ENCODE results near the gene SYS1.
"Not testable (repeated sequence)": the region's sequence is repeated elsewhere in the genome, so short reads cannot be mapped to it uniquely, and the experiment has no call there.

The SYS1 gene

GRCh38 chr20:45340236-45340847 lies 22.6 kb upstream of the SYS1 start:
- no peak for DNase-seq

- no peak for DNase-seq
These were observed 22.0 kb upstream of the SYS1 start for GRCh38 chr20:45340951-45341350.

- DNase-seq, result no peak
These were observed 21.4 kb upstream of the SYS1 start for GRCh38 chr20:45341579-45341938.

GRCh38 chr20:45341939-45342854 lies 20.8 kb upstream of the SYS1 start:
- no peak for DNase-seq

GRCh38 chr20:45342855-45343531 lies 20.0 kb upstream of the SYS1 start:
- no peak for DNase-seq

- no peak for DNase-seq
These were observed 19.3 kb upstream of the SYS1 start for GRCh38 chr20:45343532-45344167.

- DNase-seq, result no peak
These were observed 18.6 kb upstream of the SYS1 start for GRCh38 chr20:45344168-45344860.

GRCh38 chr20:45345104-45345936 lies 17.6 kb upstream of the SYS1 start:
- no peak for DNase-seq

GRCh38 chr20:45346291-45346718 lies 16.7 kb upstream of the SYS1 start:
- no peak for DNase-seq

- no peak for DNase-seq
These were observed 16.1 kb upstream of the SYS1 start for GRCh38 chr20:45346851-45347250.

GRCh38 chr20:45347297-45347935 lies 15.5 kb upstream of the SYS1 start:
- no peak for DNase-seq

- DNase-seq, result no peak
These were observed 14.8 kb upstream of the SYS1 start, which contains the start of gene SDC4 for GRCh38 chr20:45347936-45348778. TSS of gene SDC4 (minus strand) at chr20:45348424. CDS start at chr20:45348384, 40 bp downstream.

- no peak for DNase-seq
These were observed 12.7 kb upstream of the SYS1 start for GRCh38 chr20:45350217-45350616.

- DNase-seq, result not testable (repeated sequence)
These were observed 12.2 kb upstream of the SYS1 start for GRCh38 chr20:45350795-45351194.

- DNase-seq, result no peak
These were observed 10.2 kb upstream of the SYS1 start for GRCh38 chr20:45352729-45353128.

GRCh38 chr20:45353746-45354145 lies 9.2 kb upstream of the SYS1 start:
- no peak for DNase-seq

- no peak for DNase-seq
These were observed 8.3 kb upstream of the SYS1 start for GRCh38 chr20:45354423-45355208.

- no peak for DNase-seq
These were observed 7.5 kb upstream of the SYS1 start for GRCh38 chr20:45355209-45356084.
